GM21786 (cell line): ENCODE data around the gene ERBB4.
"Not testable (repeated sequence)": the region's sequence is repeated elsewhere in the genome, so short reads cannot be mapped to it uniquely, and the experiment has no call there.

Experiments
- ATAC-seq: cut with Tn5 transposase; IDR thresholded peaks from one replicate; pipeline ENCODE4 v1.9.1; 2021; ENCODE audit not compliant: unreplicated experiment

The ERBB4 gene

DNA sequence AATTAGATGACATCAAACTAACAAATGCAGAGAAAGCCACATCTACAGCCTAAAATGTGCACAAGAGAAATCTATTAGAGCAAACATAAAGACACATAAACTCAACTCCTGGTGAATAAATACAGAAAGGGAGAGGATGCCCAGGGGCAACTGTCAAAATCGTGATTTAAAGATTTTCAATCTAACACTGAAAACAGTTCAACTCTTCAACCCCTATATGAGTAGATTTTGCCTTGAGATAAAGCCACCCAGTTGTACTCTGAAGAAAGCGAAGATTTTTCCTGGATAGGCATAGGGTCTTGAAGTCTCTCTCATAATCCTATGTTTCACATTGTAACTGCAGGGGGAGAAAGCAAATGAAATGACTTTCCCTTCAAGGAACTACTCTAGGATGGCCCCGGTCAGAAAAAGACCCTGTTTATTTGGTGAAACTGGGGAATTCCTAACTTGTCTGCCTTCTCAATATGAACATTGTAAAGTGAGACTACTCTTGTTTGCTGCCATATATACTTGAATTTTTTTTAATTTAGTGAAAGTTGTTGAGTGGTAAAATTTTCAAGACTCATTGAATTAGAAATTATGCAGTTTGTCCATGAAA lies 226.7 kb downstream of the ERBB4 start:
- ATAC-seq, result no peak

GRCh38 chr2:212299943-212300342 lies 238.7 kb downstream of the ERBB4 start:
- ATAC-seq, result no peak

- ATAC-seq, result no peak
These were observed 239.3 kb downstream of the ERBB4 start for GRCh38 chr2:212299333-212299732.

DNA sequence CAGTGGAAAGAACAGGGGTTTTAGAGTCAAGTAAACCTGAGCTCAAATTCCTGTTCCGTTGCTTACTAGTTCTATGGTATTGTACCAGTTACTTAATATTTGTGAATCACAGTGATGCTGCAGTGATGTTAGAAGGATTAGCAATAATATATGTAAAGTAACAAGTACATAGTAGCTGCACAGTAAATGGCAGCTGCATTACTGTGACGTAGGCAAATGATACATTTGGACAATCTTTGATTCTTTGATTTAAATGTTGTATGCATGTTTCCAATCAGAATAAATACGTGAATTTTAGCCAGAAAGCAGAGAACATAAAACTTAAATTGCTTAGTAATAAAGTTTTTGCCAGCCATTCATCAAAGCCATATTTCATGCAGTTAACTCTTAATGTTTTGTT lies 243.0 kb downstream of the ERBB4 start:
- no peak for ATAC-seq

- ATAC-seq, result no peak
These were observed 243.8 kb downstream of the ERBB4 start for GRCh38 chr2:212294816-212295215.

DNA sequence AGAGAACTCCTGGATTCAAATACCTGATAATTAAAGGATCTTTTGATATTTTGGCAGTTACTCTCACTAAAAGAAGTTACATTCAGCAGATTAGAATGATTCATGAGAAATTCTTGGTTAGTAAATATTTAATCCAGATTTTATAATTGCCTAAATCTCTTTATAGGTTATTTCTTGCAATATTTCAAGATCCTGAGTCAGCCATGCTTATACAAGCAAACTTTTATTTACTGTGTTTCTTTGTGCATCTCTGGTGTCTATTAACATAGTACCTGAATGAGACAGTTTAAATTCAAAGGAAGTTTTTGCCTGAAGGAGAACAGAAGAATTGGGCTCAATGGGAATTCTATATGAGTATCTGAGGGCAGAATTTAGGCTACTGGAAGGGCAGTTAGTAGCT lies 249.3 kb downstream of the ERBB4 start:
- ATAC-seq, result no peak

GRCh38 chr2:212288308-212288707 lies 250.3 kb downstream of the ERBB4 start:
- no peak for ATAC-seq

DNA sequence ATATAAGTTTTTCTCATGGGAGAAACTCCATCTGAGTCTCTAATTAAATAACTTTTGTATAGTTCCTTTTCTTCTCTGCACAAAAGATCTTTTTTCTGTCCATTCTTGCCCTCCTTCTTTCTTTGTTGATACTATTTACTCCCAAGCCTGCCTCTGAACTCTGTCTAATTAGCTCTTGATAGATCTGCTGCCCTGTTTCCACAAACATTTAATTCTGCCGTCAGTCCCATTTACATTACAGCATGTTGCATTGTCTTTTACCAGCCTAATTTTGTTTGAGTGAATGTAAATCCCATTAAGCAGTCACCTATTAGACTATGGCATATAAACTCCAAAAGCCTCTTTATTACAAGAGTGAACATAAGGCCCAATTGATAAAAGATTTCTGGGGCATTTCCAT lies 254.4 kb downstream of the ERBB4 start:
- no peak for ATAC-seq

DNA sequence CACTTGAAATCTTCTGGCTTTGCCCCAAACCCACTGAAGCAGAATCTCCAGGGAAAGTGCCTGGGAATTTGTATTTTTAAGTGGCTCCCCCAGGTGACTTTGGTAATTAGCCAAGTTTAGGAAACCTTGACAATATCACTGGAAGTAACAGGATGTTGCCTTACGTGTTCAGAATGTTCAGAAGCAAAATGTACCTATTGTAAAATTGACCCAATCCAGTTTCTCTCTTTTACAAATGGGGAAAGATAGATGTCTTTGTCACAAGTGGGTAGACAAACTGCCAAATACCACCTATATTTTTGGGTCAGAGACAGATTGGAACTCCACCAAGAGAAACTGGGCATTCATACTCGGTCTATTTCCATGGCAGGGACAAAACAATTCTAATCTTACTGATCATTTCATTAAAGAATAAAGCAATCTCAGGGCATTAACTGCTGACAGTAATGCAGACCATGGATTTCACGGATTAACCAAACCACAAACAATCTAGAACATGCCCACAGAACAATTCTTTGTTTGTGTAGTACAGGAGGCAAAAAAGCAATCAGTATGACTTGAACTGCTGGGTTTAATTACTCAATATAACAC lies 255.8 kb downstream of the ERBB4 start:
- ATAC-seq, result no peak

GRCh38 chr2:212276813-212277212 lies 261.8 kb downstream of the ERBB4 start:
- no peak for ATAC-seq

DNA sequence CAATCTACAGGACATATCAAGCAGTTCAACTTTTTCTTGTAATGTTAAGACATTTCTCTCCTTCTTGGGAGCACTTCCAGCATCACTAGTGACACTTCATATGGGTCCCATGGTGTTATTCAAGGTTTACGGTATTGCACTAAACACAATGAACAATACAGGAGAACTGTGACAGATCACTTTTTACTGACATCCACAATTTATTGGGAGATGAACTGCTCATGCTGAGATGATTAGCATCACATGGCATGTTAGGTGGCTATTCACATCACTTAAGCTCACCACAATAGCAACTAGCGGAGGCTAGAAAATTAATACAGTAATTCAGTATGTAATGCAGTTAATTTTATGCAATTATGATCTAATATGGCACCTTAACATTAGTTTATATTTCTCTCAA lies 264.4 kb downstream of the ERBB4 start:
- ATAC-seq, result no peak

DNA sequence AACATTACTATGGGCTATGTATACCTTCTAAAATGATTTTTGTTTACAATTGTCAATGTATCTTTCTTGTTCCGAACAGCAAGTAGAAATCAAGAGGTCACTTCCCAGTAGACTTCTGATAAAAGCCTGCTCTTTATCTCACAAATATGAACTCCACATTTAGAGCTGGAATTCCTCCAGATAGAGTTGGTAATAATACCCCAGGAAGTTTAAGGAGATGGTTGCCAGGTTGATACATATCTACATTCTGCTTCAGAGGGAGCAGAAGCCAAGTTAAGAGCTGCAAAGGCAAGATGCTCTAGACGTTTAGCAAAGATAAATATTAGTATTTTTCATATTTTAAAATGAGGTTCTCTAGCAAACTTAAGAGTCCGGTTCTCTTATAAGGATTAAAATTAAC lies 267.0 kb downstream of the ERBB4 start:
- no peak for ATAC-seq

- no peak for ATAC-seq
These were observed 269.6 kb downstream of the ERBB4 start for GRCh38 chr2:212269005-212269404.

GRCh38 chr2:212266297-212266696 lies 272.3 kb downstream of the ERBB4 start:
- ATAC-seq, result no peak

DNA sequence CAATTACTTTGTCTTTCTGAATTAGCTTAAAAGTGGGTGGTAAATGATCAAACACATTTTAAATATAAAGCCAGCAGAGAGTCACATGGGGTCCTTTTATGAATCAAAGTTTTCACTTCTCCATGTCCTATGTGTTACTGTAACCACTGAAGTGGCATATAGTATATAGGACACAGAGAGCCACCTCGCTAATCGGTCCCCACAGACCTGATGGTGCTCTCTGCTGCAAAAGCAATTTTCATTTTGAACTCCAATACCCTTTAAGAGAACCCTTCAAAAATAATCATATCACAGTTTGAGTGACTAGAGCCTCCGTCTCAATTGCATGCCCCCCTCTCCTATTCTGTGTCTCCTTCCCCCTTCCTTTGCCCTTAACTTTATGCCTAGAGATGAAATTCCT lies 272.8 kb downstream of the ERBB4 start:
- no peak for ATAC-seq

DNA sequence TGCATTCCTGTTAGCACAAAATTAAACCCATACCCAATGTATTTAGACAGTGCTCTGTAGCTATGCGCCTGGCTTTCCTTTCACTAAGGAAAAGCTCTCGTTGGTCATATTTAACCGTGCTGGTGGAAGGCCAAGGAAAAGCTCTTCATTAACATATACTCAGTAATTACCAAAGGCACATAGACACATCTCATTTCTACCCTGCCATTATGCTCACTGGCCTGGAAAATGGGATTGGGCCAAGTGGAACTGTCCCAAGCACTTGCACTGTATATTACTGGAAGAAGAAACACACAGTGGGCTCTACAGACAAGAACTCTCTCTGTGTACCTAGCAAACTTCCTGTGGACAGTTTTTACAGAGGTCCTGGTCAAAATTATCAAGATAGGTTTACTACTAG lies 274.4 kb downstream of the ERBB4 start:
- no peak for ATAC-seq

DNA sequence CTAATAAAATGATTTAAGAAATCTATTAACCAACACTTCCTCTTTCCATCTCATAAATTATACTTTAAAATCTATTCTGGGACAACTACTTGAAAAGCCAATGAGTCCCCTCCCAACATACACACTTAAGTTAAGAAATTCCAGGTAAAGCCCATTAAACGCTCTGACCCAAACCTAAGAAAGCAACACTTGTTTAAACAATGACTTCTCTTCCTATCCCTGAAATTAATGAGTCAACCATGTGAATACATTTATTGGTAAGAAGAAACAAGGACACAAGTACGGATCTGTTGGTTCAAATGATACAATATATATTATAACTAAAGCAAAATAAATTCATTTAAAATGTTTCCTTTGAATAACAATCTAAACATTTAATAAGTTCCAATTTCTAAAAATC lies 279.4 kb downstream of the ERBB4 start:
- ATAC-seq, result no peak

DNA sequence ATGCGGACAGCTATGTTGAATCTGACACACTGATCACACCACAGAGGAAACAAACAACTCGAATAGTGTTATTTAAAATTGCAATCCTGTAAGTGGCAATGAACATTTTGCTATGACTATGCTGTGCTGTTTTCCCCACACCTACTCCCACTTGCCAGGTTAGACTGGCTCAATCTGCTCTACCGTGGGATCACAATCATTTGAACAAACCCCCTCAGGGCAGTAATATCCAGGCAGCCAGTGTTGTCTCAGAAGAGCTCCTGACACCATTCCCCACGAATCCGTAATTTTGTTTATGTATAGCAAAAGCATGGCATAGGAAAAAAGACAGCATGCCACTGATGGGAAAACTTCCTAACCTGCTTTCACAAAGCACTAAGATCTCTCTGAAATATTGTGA lies 284.3 kb downstream of the ERBB4 start:
- ATAC-seq, result no peak

GRCh38 chr2:212249451-212249850 lies 289.2 kb downstream of the ERBB4 start:
- ATAC-seq, result no peak

DNA sequence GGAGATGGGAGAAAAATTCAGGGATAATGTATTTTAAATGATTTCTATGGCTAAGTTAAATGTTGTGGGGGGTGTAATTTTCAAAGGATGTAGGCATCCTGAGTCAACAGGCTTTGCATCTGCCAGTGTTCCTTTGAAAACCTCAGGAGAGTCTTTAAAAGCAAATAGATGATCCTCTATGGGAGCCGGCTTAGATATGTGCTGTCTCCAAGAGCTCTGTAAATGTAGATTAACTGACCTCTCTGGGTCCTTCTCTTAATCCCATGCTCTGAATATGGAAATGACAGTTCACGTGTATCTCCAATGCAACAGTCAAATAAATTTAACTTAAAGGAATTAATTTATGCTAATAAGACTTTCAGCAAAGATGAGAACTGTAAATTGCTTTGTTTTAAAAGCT lies 292.7 kb downstream of the ERBB4 start:
- ATAC-seq, result no peak

DNA sequence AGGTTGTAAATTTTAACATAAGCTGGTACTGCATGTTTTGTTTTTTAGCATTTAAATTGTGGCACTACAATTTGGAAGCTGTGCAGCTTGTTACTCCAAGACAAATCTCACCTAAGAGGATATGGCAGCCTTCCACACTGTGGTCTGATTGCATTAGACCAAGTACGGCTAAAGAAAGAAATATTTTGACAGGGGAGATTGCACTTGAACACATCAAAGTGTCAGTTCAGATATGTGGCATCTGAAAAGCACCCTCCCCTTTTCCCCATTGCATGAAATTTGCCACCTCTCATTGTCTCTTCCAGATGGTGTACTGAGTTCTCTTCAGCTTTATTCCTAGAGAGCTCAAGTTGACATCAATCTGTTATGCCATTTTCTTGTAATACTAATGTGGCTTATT lies 295.9 kb downstream of the ERBB4 start:
- no peak for ATAC-seq

DNA sequence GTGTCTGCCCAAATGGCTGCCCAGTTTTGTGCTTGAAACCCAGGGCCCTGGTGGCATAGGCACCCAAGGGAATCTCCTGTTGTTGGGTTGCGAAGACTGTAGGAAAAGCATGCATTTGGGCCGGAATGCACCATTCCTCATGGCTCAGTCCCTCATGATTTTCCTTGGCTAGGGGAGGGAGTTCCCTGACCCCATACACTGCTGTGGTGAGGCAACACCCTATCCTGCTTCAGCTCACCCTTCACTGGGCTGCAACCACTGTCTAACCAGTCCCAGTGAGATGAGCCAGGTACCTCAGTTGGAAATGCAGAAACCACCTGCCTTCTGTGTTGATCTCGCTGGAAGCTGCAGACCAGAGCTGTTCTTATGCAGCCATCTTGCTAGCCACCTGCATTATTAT lies 300.4 kb downstream of the ERBB4 start:
- ATAC-seq, result not testable (repeated sequence)

DNA sequence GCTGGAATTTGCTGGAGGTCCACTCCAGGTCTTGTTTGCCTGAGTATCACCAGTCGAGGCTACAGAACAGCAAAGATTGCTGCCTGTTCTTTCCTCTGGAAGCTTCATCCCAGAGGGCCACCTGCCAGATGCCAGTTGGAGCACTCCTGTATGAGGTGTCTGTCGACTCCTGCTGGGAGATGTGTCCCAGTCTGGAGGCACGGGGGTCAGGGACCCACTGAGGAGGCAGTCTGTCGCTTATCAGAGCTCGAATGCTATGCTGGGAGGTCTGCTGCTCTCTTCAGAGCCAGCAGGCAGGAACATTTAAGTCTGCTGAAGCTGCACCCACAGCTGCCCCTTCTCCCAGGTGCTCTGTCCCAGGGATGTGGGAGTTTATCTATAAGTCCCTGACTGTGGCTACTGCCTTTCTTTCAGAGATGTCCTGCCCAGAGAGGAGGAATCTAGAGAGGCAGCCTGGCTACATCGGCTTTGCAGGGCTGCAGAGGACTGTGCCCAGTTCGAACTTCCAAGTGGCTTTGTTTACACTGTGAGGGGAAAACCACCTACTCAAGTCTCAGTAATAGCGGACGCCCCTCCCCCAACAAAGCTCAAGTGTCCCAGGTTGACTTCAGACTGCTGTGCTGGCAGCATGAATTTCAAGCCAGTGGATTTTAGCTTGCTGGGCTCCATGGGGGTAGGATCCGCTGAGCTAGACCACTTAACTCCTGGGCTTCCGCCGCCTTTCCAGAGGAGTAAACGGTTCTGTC lies 301.1 kb downstream of the ERBB4 start:
- ATAC-seq, result no peak
